GM13977 (cell line): ENCODE results near the gene HIC1.

ENCODE experiments used
- DNase-seq: peaks from one replicate; pipeline ENCODE4 v3.0.0; 2012; ENCODE audit warnings: low spot score
- in situ Hi-C: fragments of 300-500 bp; cut with MboI; formaldehyde crosslinking; loops from one replicate; pipeline ENCODE4 v1.12.0; 2022; ENCODE audit warnings: low sequenced_read_pairs, low pct_unique_long_range_greater_than_20kb, mixed read lengths, inconsistent platforms; ENCODE audit not compliant: unreplicated experiment
- TF ChIP-seq, protein P1 (sequence below): IDR thresholded peaks from 2 replicates; pipeline ENCODE4 v1.5.1; 2012; ENCODE audit warnings: mild to moderate bottlenecking, control low read depth; ENCODE audit not compliant: insufficient read depth; ENCODE audit errors: extremely low read depth, missing control alignments

Gene HIC1

DNA sequence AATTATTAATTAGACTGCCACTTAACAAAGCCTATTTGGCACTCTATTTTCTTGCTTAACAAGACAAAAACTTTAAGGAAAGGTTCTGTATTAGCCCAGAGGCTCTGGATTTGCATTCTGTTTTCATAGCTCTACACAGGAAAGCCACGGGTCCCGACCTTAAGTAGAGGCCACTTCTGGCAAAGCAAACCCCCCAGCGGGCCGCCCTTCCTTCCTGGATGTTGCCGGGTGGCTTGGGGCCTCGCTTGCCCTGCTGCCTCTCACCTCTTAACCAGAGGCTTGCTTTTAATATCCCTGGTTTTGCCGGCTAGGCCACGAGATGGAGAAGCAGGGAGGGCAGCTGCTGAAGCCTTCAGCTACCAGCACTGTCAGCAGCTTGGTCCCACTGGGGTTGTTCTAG lies 34.2 kb upstream of the HIC1 start:
- TF ChIP-seq, protein P1, sequence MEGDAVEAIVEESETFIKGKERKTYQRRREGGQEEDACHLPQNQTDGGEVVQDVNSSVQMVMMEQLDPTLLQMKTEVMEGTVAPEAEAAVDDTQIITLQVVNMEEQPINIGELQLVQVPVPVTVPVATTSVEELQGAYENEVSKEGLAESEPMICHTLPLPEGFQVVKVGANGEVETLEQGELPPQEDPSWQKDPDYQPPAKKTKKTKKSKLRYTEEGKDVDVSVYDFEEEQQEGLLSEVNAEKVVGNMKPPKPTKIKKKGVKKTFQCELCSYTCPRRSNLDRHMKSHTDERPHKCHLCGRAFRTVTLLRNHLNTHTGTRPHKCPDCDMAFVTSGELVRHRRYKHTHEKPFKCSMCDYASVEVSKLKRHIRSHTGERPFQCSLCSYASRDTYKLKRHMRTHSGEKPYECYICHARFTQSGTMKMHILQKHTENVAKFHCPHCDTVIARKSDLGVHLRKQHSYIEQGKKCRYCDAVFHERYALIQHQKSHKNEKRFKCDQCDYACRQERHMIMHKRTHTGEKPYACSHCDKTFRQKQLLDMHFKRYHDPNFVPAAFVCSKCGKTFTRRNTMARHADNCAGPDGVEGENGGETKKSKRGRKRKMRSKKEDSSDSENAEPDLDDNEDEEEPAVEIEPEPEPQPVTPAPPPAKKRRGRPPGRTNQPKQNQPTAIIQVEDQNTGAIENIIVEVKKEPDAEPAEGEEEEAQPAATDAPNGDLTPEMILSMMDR: no peak
- in situ Hi-C loops: no loop called here
- no peak for DNase-seq

DNA sequence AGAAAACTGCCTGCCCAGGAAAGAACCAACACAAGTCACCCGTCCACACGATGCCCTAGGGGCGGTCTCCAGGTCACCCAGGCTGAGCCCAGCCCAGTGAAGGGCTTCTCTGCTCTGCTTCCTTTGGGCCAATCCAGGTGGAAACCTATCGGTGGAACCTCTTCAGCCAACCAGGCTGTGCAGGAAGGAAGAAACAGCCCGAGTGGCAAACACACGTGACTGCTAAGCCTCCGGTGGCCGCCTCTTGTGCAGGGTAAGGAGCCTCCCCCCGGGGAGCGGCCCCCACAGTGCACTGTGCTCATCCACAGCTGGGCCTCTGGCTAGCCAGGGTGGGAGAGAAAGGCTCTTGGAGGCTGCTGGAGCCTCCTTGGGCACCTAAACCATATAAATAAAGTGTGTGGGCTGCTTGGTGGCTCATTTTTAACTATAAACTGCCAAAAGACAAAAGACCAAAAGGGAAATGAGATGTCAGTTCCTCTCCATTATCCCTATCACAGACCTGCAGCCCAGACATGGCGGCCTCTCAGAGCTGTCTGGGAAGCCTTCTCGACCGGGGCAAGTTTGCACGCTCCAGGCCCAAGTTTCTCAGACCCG lies 32.2 kb upstream of the HIC1 start:
- TF ChIP-seq, protein P1: no peak
- in situ Hi-C loops: no loop called here
- DNase-seq: no peak

DNA sequence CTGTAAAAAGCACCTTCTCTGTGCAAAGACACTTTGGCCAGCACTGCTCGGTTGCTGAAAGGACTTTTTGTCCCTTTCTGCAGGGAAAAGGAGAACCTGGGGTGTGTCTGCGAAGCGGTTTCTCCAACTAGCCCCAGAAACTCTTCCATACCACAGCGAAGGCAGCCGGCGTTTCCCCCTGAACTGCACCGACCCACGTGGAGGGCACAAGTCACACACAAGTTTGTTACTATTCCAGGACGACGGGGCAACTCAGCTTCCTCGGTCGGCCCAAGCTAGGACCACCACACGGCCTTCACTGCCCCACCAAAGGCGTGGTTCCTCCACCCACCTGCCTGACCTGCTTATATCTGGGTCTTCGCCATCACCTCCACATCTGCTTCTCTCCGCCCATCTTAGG lies 31.6 kb upstream of the HIC1 start:
- DNase-seq: no peak
- TF ChIP-seq, protein P1: no peak
- in situ Hi-C loops: no loop called here

DNA sequence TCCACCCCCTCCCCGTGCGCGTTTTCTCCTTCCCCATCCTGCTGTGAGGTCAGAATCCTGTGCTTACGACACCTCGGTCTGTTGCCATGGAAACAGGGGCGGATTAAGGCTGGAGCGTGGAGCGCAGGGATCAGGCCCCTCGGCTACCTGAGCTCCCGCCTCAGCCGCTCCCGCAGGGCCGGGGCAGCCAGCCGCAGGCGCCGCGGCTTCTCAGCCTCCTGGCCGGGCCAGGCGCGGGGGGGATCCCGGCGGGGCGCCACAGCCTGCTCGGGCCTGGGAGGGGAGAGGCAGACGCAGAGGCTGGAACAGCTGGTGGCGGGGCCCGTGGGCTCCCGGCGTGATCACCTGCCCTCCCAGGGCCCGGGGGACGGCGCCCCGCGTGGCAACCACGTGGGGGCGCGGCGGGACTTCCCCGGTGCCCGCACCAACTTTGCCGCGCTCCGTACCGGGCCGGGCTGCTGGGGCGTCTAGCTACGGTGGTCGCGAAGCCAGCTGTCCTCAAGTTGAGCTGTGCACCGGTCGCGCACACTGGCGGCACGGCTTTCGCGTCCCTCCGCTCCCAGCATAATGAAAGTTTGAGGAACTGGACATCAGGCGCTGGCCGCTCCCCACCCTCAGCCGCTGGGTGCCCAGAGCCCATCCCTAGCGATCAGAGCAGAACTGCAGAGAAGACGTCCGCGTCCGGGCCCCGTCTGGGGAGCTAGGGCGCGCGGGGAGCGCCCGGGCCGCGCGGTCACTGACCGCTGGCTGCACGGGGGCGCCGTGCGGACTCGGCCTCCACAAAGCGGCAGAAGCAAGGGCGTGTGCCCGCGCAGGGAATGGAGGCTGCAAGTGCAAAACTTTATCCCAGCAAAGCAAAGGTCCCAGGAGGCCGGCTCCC lies 31.0 kb upstream of the HIC1 start:
- in situ Hi-C loops: no loop called here
- DNase-seq: peak; percentile 52
- TF ChIP-seq, protein P1: no peak

DNA sequence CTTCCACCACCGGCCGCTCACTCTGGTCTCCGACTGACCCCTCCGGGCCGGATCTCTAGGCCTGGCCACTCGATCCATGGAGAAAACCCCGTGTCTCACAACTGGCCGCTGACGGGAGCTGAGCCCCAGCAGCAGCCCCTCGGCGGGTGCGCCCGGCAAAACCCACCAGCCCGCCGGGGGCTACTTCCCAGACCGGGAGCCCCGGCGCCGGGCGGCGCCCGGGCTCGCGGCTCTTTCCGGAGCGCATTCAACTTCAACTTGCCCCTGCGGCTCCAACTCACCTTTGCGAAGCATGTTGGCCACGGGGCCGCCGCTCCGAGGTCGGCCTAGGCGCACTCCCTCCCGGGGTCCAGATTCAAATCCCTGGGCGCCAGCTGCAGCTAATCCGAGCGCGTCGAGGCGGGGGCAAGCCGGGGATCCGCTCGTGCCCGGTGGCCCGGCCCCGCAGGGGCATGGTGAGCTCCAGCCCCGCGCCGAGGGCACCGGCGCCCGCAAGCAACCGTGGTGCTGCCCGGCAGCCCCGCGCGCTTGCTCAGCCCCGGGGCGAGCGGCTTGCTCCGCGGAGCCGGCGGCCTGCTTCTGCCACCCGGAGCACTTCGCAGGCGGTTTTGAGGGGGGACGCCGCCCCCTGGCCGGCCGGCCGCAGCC lies 30.2 kb upstream of the HIC1 start:
- in situ Hi-C loops: loop anchor here (25.0 kb wide), 1 partner anchor 312 kb away; the partner anchor contains the start of genes TLCD2 and WDR81
- DNase-seq: no peak
- TF ChIP-seq, protein P1: no peak

DNA sequence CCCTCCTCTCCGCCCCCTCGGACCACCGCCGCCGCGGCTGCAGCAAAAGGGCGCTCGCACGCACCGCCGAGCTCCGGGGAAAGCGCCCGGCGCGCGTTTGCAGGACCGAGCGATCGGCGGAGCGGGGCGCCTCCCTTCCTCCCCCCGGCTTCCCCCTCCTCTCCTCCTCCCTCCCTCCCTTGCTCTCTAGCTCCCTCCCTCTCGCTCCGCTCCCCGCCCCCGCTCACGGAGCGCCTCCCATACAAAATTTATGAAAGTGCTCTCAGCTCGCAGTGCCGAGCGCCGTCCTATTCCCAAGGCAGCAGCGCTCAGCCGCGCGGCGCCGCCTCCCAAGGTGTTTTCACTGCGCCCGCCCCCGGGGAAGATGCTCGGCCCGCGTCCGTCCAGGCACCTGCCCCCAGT lies 29.7 kb upstream of the HIC1 start, which contains the start of gene RTN4RL1:
TSS of gene RTN4RL1 (minus strand) at position 115 of the 402 bp plus-strand sequence. CDS start 469 bp downstream, outside the sequence.
- DNase-seq: peak; percentile 78
- TF ChIP-seq, protein P1: no peak
- in situ Hi-C loops: loop anchor here (25.0 kb wide), 1 partner anchor 313 kb away; the partner anchor contains the start of genes TLCD2 and WDR81
